Retinal pigment epithelial cell (primary cell): ENCODE data around the gene CCDC201.
A peak's percentile ranks its signal among the peaks of the same experiment; 100 is the strongest.

Source experiments
- DNase-seq: peaks from one replicate; pipeline ENCODE4 v3.0.0-alpha.2; 2010; ENCODE audit warnings: low read depth
- H3K4me3 ChIP-seq: 2 replicates; pipeline ENCODE4 v1.5.1; 2011; ENCODE audit warnings: mild to moderate bottlenecking, low read length, control low read depth, moderate library complexity
- CTCF ChIP-seq: conservative IDR thresholded peaks from 2 replicates; pipeline ENCODE4 v1.5.1; 2011; ENCODE audit warnings: low read depth, low read length, control low read depth, inconsistent platforms

Gene CCDC201

GRCh38 chr7:45874408-45875131, 1.7 kb upstream of the CCDC201 start:
- no peak overlapping the region for H3K4me3 ChIP-seq
- no peak for DNase-seq
- TF ChIP-seq CTCF: no peak

GRCh38 chr7:45873355-45873754, 473 bp upstream of the CCDC201 start:
- no peak overlapping the region for H3K4me3 ChIP-seq
- TF ChIP-seq CTCF: no peak
- DNase-seq: no peak

- H3K4me3 ChIP-seq: no peak overlapping the region
- peak; percentile 66 for TF ChIP-seq CTCF
- DNase-seq: no peak
Observed at GRCh38 chr7:45872116-45873034, 507 bp downstream of the CCDC201 start.

DNA sequence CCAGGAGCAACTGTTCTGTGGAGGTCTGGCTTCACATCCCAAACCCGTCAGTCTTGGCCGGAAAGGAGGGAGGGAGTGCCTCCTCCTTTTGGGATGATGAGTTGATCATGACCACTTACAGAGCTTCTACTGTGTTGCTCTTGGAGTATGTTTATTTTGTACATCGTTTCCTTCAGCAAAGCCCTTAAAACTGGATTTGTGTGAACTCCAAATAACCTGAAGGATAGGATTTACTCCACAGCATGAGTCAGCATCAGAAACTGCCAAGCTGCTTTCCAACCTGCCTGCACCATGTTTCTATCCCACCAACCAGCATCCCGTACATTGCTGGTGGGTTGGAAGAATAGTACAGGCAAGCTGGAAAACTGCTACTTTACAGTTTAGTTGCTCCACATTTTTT, 3.5 kb downstream of the CCDC201 start:
- H3K4me3 ChIP-seq: no peak overlapping the region
- DNase-seq: no peak
- no peak for TF ChIP-seq CTCF

- TF ChIP-seq CTCF: no peak
- no peak overlapping the region for H3K4me3 ChIP-seq
- DNase-seq: no peak
Observed at GRCh38 chr7:45867471-45867870, 5.4 kb downstream of the CCDC201 start.

- H3K4me3 ChIP-seq: no peak overlapping the region
- TF ChIP-seq CTCF: no peak
- DNase-seq: no peak
Observed at GRCh38 chr7:45865594-45866410, 7.1 kb downstream of the CCDC201 start.
